Heart right ventricle (tissue), 16 donors: ENCODE measurements around the gene CCSER1. TPM values are rescaled to one million over a fixed set of nuclear protein-coding genes. Genes with fewer than 3 reads are reported as not detected.

Experiments
- ATAC-seq, 8 donors: fragments of 200-7000 bp; cut with Tn5 transposase; one replicate each; pipeline ENCODE4 v1.9.1; 2020; ENCODE audit warnings: mild to moderate bottlenecking in 8 of 8, moderate library complexity in 8 of 8, moderate number of reproducible peaks in 1 of 8
- DNase-seq, 2 donors: peaks; one replicate each; pipeline ENCODE4 v3.0.0-alpha.2; 2020
- H3K27ac ChIP-seq, 10 donors: fragments of 200-600 bp; sonication (generic) in 2 of 10; one replicate each; pipeline versions ENCODE4 v1.5.0 to v1.8.0; 2020 to 2022; ENCODE audit warnings: mild to moderate bottlenecking in 3 of 10
- H3K27me3 ChIP-seq, 7 donors: fragments of 200-600 bp; one replicate each; pipeline ENCODE4 v1.8.0; 2021 to 2022; ENCODE audit warnings: mild to moderate bottlenecking in 2 of 7
- H3K36me3 ChIP-seq, 9 donors: fragments of 200-600 bp; sonication (generic) in 1 of 9; one replicate each; pipeline versions ENCODE4 v1.5.0 to v1.8.0; 2020 to 2022; ENCODE audit warnings: mild to moderate bottlenecking in 2 of 9
- H3K4me1 ChIP-seq, 9 donors: fragments of 200-600 bp; sonication (generic) in 1 of 9; one replicate each; pipeline versions ENCODE4 v1.5.0 to v1.8.0; 2020 to 2022; ENCODE audit warnings: mild to moderate bottlenecking in 4 of 9
- H3K4me3 ChIP-seq, 10 donors: fragments of 200-600 bp; sonication (generic) in 2 of 10; one replicate each; pipeline versions ENCODE4 v1.5.0 to v1.8.0; 2020 to 2022; ENCODE audit warnings: mild to moderate bottlenecking in 7 of 10, moderate library complexity in 2 of 10
- H3K9me3 ChIP-seq, 11 donors: fragments of 200-600 bp in 10 of 11; sonication (generic) in 2 of 11; one replicate each; pipeline versions ENCODE4 v1.5.0 to v1.8.0; 2013 to 2022; ENCODE audit warnings: mild to moderate bottlenecking in 2 of 11, control low read depth in 1 of 11, moderate library complexity in 1 of 11
- WGBS, 2 donors: extraction: QIAGEN DNeasy Blood & Tissue Kit; methylation state at CpG; one replicate each; pipeline ENCODE4 v1.1.7; 2013; ENCODE audit warnings: inconsistent platforms in 1 of 2; 5-methylcytosine and 5-hydroxymethylcytosine counted together
- intact Hi-C, 10 donors: fragments of 100-400 bp; cut with DNase I; formaldehyde crosslinking; loops; one replicate each; pipeline versions ENCODE4 v1.11.1 to v1.14.2; 2022
- polyA plus RNA-seq, 2 donors: library from polyadenylated mRNA; stranded (reverse); fragments of 200-250 nt; gene quantifications; one replicate each; pipeline ENCODE4 v1.2.3, GENCODE V29; 2013
- total RNA-seq, 10 donors: library from RNA; stranded (reverse); fragmentation: NEBNext Ultra II Directional in 3 of 10; extraction: Animal tissue kit (Norgen Biotek cat#: 25700) in 3 of 10; gene quantifications; one replicate each; pipeline versions ENCODE4 v1.2.1 to v1.2.4, GENCODE V29; 2021 to 2023
- TF ChIP-seq, protein P1 (sequence below), 9 donors: fragments of 200-600 bp; sonication (generic) in 2 of 9; IDR thresholded peaks; one replicate each; pipeline versions ENCODE4 v1.5.0 to v1.8.0; 2021 to 2022; ENCODE audit warnings: antibody characterized with exemption in 9 of 9, mild to moderate bottlenecking in 5 of 9, moderate library complexity in 1 of 9
- donor health status: Arrhythmogenic right ventricular cardiomyopathy.
- donor health status: ischemic (EF 13 %, LVEDD 7.1; RV severe dilation, severe dysfunction).
- donor health status: healthy with polysubstance abuse.
- donor health status: DM: no; HTN: yes; CAD: no.
- donor health status: DM: no; HTN: no; CAD: no.
- donor health status: ischemic (EF 25% LVEDD 6.9; RV normal size, moderate dysfunction).
- donor health status: ischemic (EF 25% LVEDD 5.7; RV mildly dilated, moderate dysfunction).
- donor health status: healthy.
- donor health status: DM: yes; HTN: yes; CAD: no.
- donor health status: Ischemic cardiomyopathy.
- donor health status: ischemic (EF 35%, LVEDD 5.7; RV mildly dilated, moderate dysfunction).
- donor health status: nonischemic (EF 11% LVEDD 7.7; RV severe dilation, severe dysfunction).
- donor health status: DM: yes; HTN: yes; CAD: no.
- donor health status: PGD.
- donor health status: ischemic (EF 29% LVEDD 5.4; RV normal size, mild dysfunction).
- donor health status: nonischemic (EF 23%, LVEDD 6.1; RV moderate dilation, normal function).

Gene CCSER1
- total and polyA plus RNA-seq, 12 donors: 1.5 to 16.4 (median 12.0) TPM

DNA sequence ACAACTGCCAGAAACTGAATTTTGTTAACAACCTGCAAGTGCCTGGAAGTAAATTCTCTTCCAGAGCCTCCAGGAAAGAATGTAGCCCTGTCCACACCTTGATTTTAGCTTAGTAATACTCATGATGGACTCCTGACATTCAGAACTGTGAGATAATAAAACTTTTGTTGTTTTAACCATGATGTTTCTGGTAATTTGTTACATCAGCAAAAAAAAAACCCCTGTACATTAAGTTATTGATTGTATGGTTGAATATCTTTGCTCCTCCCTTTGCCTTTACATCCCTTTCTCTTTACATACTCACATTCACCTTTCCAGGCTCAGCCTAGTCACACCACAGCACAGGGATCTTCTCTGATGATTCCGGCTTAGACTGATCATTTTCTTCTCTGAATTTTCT, 1294.8 kb downstream of the CCSER1 start:
- no peaks in the 10 kb centered on the region for H3K4me1 ChIP-seq
- TF ChIP-seq, protein P1, sequence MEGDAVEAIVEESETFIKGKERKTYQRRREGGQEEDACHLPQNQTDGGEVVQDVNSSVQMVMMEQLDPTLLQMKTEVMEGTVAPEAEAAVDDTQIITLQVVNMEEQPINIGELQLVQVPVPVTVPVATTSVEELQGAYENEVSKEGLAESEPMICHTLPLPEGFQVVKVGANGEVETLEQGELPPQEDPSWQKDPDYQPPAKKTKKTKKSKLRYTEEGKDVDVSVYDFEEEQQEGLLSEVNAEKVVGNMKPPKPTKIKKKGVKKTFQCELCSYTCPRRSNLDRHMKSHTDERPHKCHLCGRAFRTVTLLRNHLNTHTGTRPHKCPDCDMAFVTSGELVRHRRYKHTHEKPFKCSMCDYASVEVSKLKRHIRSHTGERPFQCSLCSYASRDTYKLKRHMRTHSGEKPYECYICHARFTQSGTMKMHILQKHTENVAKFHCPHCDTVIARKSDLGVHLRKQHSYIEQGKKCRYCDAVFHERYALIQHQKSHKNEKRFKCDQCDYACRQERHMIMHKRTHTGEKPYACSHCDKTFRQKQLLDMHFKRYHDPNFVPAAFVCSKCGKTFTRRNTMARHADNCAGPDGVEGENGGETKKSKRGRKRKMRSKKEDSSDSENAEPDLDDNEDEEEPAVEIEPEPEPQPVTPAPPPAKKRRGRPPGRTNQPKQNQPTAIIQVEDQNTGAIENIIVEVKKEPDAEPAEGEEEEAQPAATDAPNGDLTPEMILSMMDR (IDR thresholded peaks at IDR 0.05): no peak
- intact Hi-C loops: no loop called here

DNA sequence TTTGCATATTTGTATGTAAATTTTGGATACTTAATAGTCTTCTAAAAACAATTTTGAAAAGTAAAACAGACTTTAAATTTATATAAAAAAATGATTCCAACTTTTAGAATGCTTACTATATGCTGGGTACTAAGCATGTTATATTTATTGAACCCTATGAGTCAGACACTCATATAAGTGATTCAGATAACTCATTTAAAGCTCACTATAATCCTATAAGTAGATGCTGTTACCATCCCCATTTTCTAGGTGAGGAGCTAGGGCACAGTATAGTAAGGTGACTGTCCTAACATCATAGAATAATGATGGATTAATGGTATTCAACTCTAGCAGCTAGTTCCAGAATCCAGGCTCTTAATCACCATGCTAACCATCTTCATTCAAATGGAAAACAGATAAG, 1299.5 kb downstream of the CCSER1 start:
- intact Hi-C loops: no loop called here
- Histone ChIP-seq H3K36me3 (no peaks in the 10 kb centered on the region), H3K27me3 (no peaks in the 10 kb centered on the region), H3K4me3 (no peak overlapping the region), H3K27ac (no peak overlapping the region), H3K9me3 (peaks cover 0 to 19% (median 0%) of the 10 kb centered on the region in 11 donors), H3K4me1 (no peaks in the 10 kb centered on the region)
- ATAC-seq (no peak), DNase-seq (no peak)
- TF ChIP-seq, protein P1 (IDR thresholded peaks at IDR 0.05): no peak

More for the DNA sequence above, 1294.8 kb downstream of the CCSER1 start:
- Histone ChIP-seq H3K4me3 (no peak overlapping the region), H3K27ac (no peak overlapping the region), H3K27me3 (no peaks in the 10 kb centered on the region), H3K36me3 (no peaks in the 10 kb centered on the region), H3K9me3 (peaks cover 0 to 49% (median 7%) of the 10 kb centered on the region in 11 donors)
- WGBS, 2 donors: 86 to 90% methylated on average over 1 of the region's 1 CpG
- DNase-seq: no peak
- no peak for ATAC-seq

DNA sequence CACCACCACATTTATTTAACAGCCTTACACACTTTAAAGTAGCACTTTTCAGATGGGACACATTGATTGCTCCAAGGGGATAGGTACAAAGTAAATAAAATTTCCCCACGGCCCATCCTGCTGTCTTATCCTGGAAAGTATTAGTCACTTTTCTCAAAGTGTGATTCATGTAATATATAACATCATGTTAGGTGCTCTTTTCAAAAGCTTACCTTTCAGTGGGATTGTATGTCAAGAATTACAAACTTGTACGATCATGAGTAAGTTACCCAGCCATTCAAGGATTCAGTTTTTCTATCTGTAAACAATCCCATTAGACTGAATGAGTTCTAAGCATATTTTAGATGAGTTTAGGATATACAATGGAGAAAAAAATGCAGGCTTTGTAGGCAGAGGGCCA, 1300.0 kb downstream of the CCSER1 start:
- Histone ChIP-seq H3K4me3 (no peak overlapping the region), H3K4me1 (no peaks in the 10 kb centered on the region), H3K9me3 (peaks cover 0 to 22% (median 0%) of the 10 kb centered on the region in 11 donors), H3K27ac (no peak overlapping the region), H3K27me3 (no peaks in the 10 kb centered on the region), H3K36me3 (no peaks in the 10 kb centered on the region)
- intact Hi-C loops: no loop called here
- ATAC-seq (no peak), DNase-seq (no peak)
- TF ChIP-seq, protein P1 (IDR thresholded peaks at IDR 0.05): no peak
- WGBS, 2 donors: 71 to 74% methylated on average over 2 of the region's 2 CpGs

DNA sequence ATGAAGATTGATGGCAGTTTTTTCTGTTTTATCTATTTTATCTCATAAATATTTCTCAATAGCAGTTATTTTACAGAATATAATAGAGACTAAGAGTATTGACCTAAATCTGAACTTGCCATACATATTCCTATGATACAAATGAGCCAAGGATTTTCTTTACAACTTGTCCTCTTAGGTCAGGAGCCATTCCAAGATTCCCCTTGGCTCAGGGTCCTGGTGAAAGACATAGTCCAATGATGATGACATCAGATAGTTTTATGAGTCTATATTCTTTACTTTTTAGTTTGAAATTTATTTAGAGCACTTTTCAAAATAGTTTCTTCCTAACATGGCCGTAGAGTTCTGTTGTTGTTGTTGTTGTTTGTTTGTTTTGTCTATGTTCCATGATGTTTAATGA, 1307.4 kb downstream of the CCSER1 start:
- DNase-seq (no peak), ATAC-seq (no peak)
- H3K9me3 ChIP-seq: peaks cover 0 to 17% (median 0%) of the 10 kb centered on the region in 11 donors
- TF ChIP-seq, protein P1 (IDR thresholded peaks at IDR 0.05): no peak
- intact Hi-C loops: no loop called here
- no peak overlapping the region for H3K4me3 ChIP-seq
- 28 to 87% methylated on average over 1 of the region's 1 CpG for WGBS, 2 donors
- H3K4me1 ChIP-seq: no peaks in the 10 kb centered on the region
- no peaks in the 10 kb centered on the region for H3K36me3 ChIP-seq
- H3K27me3 ChIP-seq: no peaks in the 10 kb centered on the region
- no peak overlapping the region for H3K27ac ChIP-seq
